SK-N-MC (cell line): ENCODE data around the gene PPP6R2.

Source experiments
- DNase-seq: peaks from one replicate; pipeline ENCODE4 v3.0.0-alpha.2; 2011; ENCODE audit warnings: low read depth, low spot score
- H3K27ac ChIP-seq: fragments of 200-600 bp; sonication (generic); 2 replicates; pipeline ENCODE4 v1.5.1; 2016; ENCODE audit warnings: mixed run types
- H3K36me3 ChIP-seq: fragments of 200-600 bp; sonication (generic); 2 replicates; pipeline ENCODE4 v1.6.1; 2017; ENCODE audit warnings: antibody characterized with exemption, low read length, mixed read lengths; ENCODE audit not compliant: insufficient read depth
- H3K4me3 ChIP-seq: fragments of 200-600 bp; sonication (generic); 2 replicates; pipeline ENCODE4 v1.5.1; 2016
- H3K9ac ChIP-seq: fragments of 200-600 bp; sonication (generic); 2 replicates; pipeline ENCODE4 v1.8.0; 2017; ENCODE audit warnings: mixed run types, mixed read lengths; ENCODE audit not compliant: insufficient read length
- H3K9me3 ChIP-seq: fragments of 200-600 bp; sonication (generic); 2 replicates; pipeline ENCODE4 v1.6.1; 2017; ENCODE audit warnings: low read depth, mild to moderate bottlenecking, antibody characterized with exemption, low read length, moderate library complexity, mixed read lengths
- EZH2 ChIP-seq: fragments of 200-600 bp; sonication (generic); IDR thresholded peaks from one replicate; pipeline ENCODE4 v1.6.1; 2017; ENCODE audit warnings: antibody characterized with exemption
- FOXP2 ChIP-seq: optimal IDR thresholded peaks from 2 replicates; pipeline ENCODE3; 2011; ENCODE audit warnings: mild to moderate bottlenecking, moderate library complexity; ENCODE audit not compliant: insufficient read depth; ENCODE audit errors: extremely low read length, control extremely low read depth
- POLR2AphosphoS5 ChIP-seq: IDR thresholded peaks from 2 replicates; pipeline ENCODE4 v1.6.1; 2012; ENCODE audit warnings: mild to moderate bottlenecking, low read depth, low read length, borderline replicate concordance

The PPP6R2 gene

GRCh38 chr22:50342651-50343540 is at the start of gene PPP6R2:
Gene PPP6R2 (plus strand): TSS chr22:50343327. CDS start chr22:50393909, 50,582 bp downstream.
- peaks cover 7% of the 10 kb centered on the region; the same call in 1 of the 2 replicates for H3K36me3 ChIP-seq
- DNase-seq: no peak
- H3K4me3 ChIP-seq: peak within 1 kb of the TSS; percentile 83
- H3K9me3 ChIP-seq: no peaks in the 10 kb centered on the region
- H3K9ac ChIP-seq: peak within 1 kb of the TSS; percentile 90
- H3K27ac ChIP-seq: peak within 1 kb of the TSS; percentile 89
- TF ChIP-seq POLR2AphosphoS5 (peak; percentile 65; the same call in 1 of the 2 replicates), EZH2 (no peak)

GRCh38 chr22:50293441-50294318 is 49.4 kb upstream of the PPP6R2 start:
- DNase-seq: no peak
- H3K4me3 ChIP-seq: peak overlapping the region; percentile 76
- no peaks in the 10 kb centered on the region for H3K9me3 ChIP-seq
- peak overlapping the region; percentile 83 for H3K27ac ChIP-seq
- TF ChIP-seq FOXP2 (peak; percentile 7), EZH2 (no peak), POLR2AphosphoS5 (no peak)
- H3K9ac ChIP-seq: peak overlapping the region; percentile 67
- H3K36me3 ChIP-seq: peaks cover 21% of the 10 kb centered on the region; the same call in 1 of the 2 replicates

- no peak for DNase-seq
- Histone ChIP-seq H3K27ac (peak overlapping the region; percentile 83), H3K9me3 (no peaks in the 10 kb centered on the region), H3K9ac (no peak overlapping the region), H3K36me3 (peaks cover 15% of the 10 kb centered on the region; the same call in 1 of the 2 replicates), H3K4me3 (peak overlapping the region; percentile 76)
- TF ChIP-seq EZH2 (no peak), FOXP2 (no peak), POLR2AphosphoS5 (no peak)
Measured at GRCh38 chr22:50294319-50294656, 48.8 kb upstream of the PPP6R2 start.

GRCh38 chr22:50296658-50297490 is 46.3 kb upstream of the PPP6R2 start:
- Histone ChIP-seq H3K4me3 (no peak overlapping the region), H3K9me3 (no peaks in the 10 kb centered on the region), H3K27ac (peak overlapping the region; percentile 51; the same call in 1 of the 2 replicates), H3K9ac (no peak overlapping the region), H3K36me3 (no peaks in the 10 kb centered on the region)
- no peak for TF ChIP-seq FOXP2
- no peak for TF ChIP-seq POLR2AphosphoS5
- TF ChIP-seq EZH2: no peak
- DNase-seq: no peak

- H3K4me3 ChIP-seq: no peak overlapping the region
- H3K9ac ChIP-seq: no peak overlapping the region
- no peaks in the 10 kb centered on the region for H3K36me3 ChIP-seq
- H3K27ac ChIP-seq: no peak overlapping the region; the same call in 1 of the 2 replicates
- TF ChIP-seq EZH2: no peak
- TF ChIP-seq POLR2AphosphoS5: no peak
- no peak for TF ChIP-seq FOXP2
- no peaks in the 10 kb centered on the region for H3K9me3 ChIP-seq
- no peak for DNase-seq
Measured at GRCh38 chr22:50297510-50298265, 45.4 kb upstream of the PPP6R2 start.

GRCh38 chr22:50298266-50298637 is 44.9 kb upstream of the PPP6R2 start:
- DNase-seq: no peak

GRCh38 chr22:50298937-50299784 is 44.0 kb upstream of the PPP6R2 start:
- DNase-seq: no peak
- H3K9ac ChIP-seq: no peak overlapping the region
- no peaks in the 10 kb centered on the region for H3K9me3 ChIP-seq
- TF ChIP-seq EZH2: no peak
- TF ChIP-seq FOXP2: peak; percentile 72
- TF ChIP-seq POLR2AphosphoS5: no peak
- no peak overlapping the region; the same call in 1 of the 2 replicates for H3K27ac ChIP-seq
- peak overlapping the region; percentile 74 for H3K4me3 ChIP-seq
- H3K36me3 ChIP-seq: no peaks in the 10 kb centered on the region

More at GRCh38 chr22:50298266-50298637, 44.9 kb upstream of the PPP6R2 start:
- Histone ChIP-seq H3K9ac (no peak overlapping the region), H3K4me3 (no peak overlapping the region), H3K36me3 (no peaks in the 10 kb centered on the region), H3K9me3 (no peaks in the 10 kb centered on the region), H3K27ac (no peak overlapping the region; the same call in 1 of the 2 replicates)
- no peak for TF ChIP-seq POLR2AphosphoS5
- no peak for TF ChIP-seq FOXP2
- TF ChIP-seq EZH2: no peak
